Upper lobe of right lung (tissue), 1 donor: ENCODE data around the gene SIPA1. TPM values are rescaled to one million over a fixed set of nuclear protein-coding genes. Genes with fewer than 3 reads are reported as not detected.

Source experiments
- ATAC-seq: fragments of 200-7000 bp; cut with Tn5 transposase; one replicate; pipeline ENCODE4 v1.9.1; 2020; ENCODE audit warnings: mild to moderate bottlenecking, moderate library complexity
- DNase-seq: peaks from one replicate; pipeline ENCODE4 v3.0.0-alpha.2; 2020
- H3K27ac ChIP-seq: fragments of 200-600 bp; one replicate; pipeline ENCODE4 v1.8.0; 2022
- H3K27me3 ChIP-seq: fragments of 200-600 bp; one replicate; pipeline ENCODE4 v1.8.0; 2022; ENCODE audit warnings: mild to moderate bottlenecking
- H3K36me3 ChIP-seq: fragments of 200-600 bp; one replicate; pipeline ENCODE4 v1.8.0; 2022
- H3K4me1 ChIP-seq: fragments of 200-600 bp; one replicate; pipeline ENCODE4 v1.8.0; 2022
- H3K4me3 ChIP-seq: fragments of 200-600 bp; one replicate; pipeline ENCODE4 v1.8.0; 2022; ENCODE audit warnings: mild to moderate bottlenecking
- H3K9me3 ChIP-seq: fragments of 200-600 bp; one replicate; pipeline ENCODE4 v1.8.0; 2022
- CTCF ChIP-seq: fragments of 200-600 bp; IDR thresholded peaks from one replicate; pipeline ENCODE4 v1.8.0; 2022; ENCODE audit warnings: antibody characterized with exemption
- intact Hi-C: fragments of 100-400 bp; cut with DNase I; formaldehyde crosslinking; loops from one replicate; pipeline ENCODE4 v1.11.0; 2022
- total RNA-seq: library from RNA; stranded (reverse); fragmentation: NEBNext Ultra II Directional; extraction: Animal tissue kit (Norgen Biotek cat#: 25700); gene quantifications from one replicate; pipeline ENCODE4 v1.2.1, GENCODE V29; 2021
- donor health status: DM: no; HTN: yes; CAD: no; lungs with severe emphysema.

SIPA1 gene
- total RNA-seq, 1 donor from 2014 or later, result 86.5 TPM

- H3K27ac ChIP-seq, result peak overlapping the region; percentile 85
- DNase-seq, result no peak
- peaks cover 44% of the 10 kb centered on the region for H3K36me3 ChIP-seq
- H3K4me3 ChIP-seq, result peak overlapping the region; percentile 76
- H3K4me1 ChIP-seq, result peaks cover 36% of the 10 kb centered on the region
- intact Hi-C loops, result no loop called here
- ATAC-seq, result no peak
- no peak for TF ChIP-seq CTCF
- no peaks in the 10 kb centered on the region for H3K9me3 ChIP-seq
- no peaks in the 10 kb centered on the region for H3K27me3 ChIP-seq
These were observed 3.6 kb downstream of the SIPA1 start for GRCh38 chr11:65641297-65642013.

- no peaks in the 10 kb centered on the region for H3K9me3 ChIP-seq
- H3K36me3 ChIP-seq, result peaks cover 41% of the 10 kb centered on the region
- TF ChIP-seq CTCF, result no peak
- peaks cover 34% of the 10 kb centered on the region for H3K4me1 ChIP-seq
- H3K27ac ChIP-seq, result peak overlapping the region; percentile 85
- ATAC-seq (no peak), DNase-seq (no peak)
- peak overlapping the region; percentile 76 for H3K4me3 ChIP-seq
- intact Hi-C loops, result no loop called here
- no peaks in the 10 kb centered on the region for H3K27me3 ChIP-seq
These were observed 4.2 kb downstream of the SIPA1 start for GRCh38 chr11:65642014-65642671.

- intact Hi-C loops, result no loop called here
- ATAC-seq (no peak), DNase-seq (no peak)
- H3K9me3 ChIP-seq, result no peaks in the 10 kb centered on the region
- H3K27ac ChIP-seq, result no peak overlapping the region
- H3K27me3 ChIP-seq, result no peaks in the 10 kb centered on the region
- peaks cover 55% of the 10 kb centered on the region for H3K36me3 ChIP-seq
- no peak for TF ChIP-seq CTCF
- H3K4me1 ChIP-seq, result peaks cover 27% of the 10 kb centered on the region
- H3K4me3 ChIP-seq, result no peak overlapping the region
These were observed 6.1 kb downstream of the SIPA1 start for GRCh38 chr11:65643971-65644370.

GRCh38 chr11:65644837-65645236 is 6.9 kb downstream of the SIPA1 start:
- no peaks in the 10 kb centered on the region for H3K9me3 ChIP-seq
- H3K4me3 ChIP-seq, result no peak overlapping the region
- H3K27ac ChIP-seq, result no peak overlapping the region
- no peaks in the 10 kb centered on the region for H3K27me3 ChIP-seq
- ATAC-seq (no peak), DNase-seq (no peak)
- peaks cover 21% of the 10 kb centered on the region for H3K4me1 ChIP-seq
- intact Hi-C loops, result no loop called here
- H3K36me3 ChIP-seq, result peaks cover 64% of the 10 kb centered on the region
- no peak for TF ChIP-seq CTCF

- no peak for TF ChIP-seq CTCF
- H3K9me3 ChIP-seq, result no peaks in the 10 kb centered on the region
- intact Hi-C loops, result no loop called here
- peaks cover 73% of the 10 kb centered on the region for H3K36me3 ChIP-seq
- H3K27ac ChIP-seq, result no peak overlapping the region
- ATAC-seq (no peak), DNase-seq (peak; percentile 57)
- no peaks in the 10 kb centered on the region for H3K27me3 ChIP-seq
- no peak overlapping the region for H3K4me3 ChIP-seq
- H3K4me1 ChIP-seq, result peaks cover 17% of the 10 kb centered on the region
These were observed 7.8 kb downstream of the SIPA1 start for GRCh38 chr11:65645710-65646109.
